ENCODE data around the gene RHOD. TPM values are rescaled to one million over a fixed set of nuclear protein-coding genes. Genes with fewer than 3 reads are reported as not detected.

The RHOD gene
- total and polyA plus RNA-seq, 7 donors, result 9.7 to 56.5 (median 20.9) TPM

- DNase-seq, result no peak
- H3K9me3 ChIP-seq, result no peaks in the 10 kb centered on the region
- ATAC-seq, result no peak
- H3K4me3 ChIP-seq, result no peak overlapping the region
- no peaks in the 10 kb centered on the region for H3K4me1 ChIP-seq
- H3K27me3 ChIP-seq (ENCODE audit: insufficient read depth in 3 of 3, low read length in 2 of 3), result no peaks in the 10 kb centered on the region
- H3K36me3 ChIP-seq (ENCODE audit: insufficient read depth in 1 of 2, low read depth in 1 of 2), result no peaks in the 10 kb centered on the region
- H3K27ac ChIP-seq, result no peak overlapping the region
- WGBS, 3 donors, result 78 to 83% (median 80%) methylated on average over 6 of the region's 6 CpGs
- intact Hi-C loops (cut with DNase I), result no loop called here
- no peak for TF ChIP-seq CTCF (IDR thresholded peaks at IDR 0.05)
Observed at GRCh38 chr11:67034350-67034749, 22.3 kb upstream of the RHOD start.

GRCh38 chr11:67040147-67040546, 16.5 kb upstream of the RHOD start:
- intact Hi-C loops (cut with DNase I), result no loop called here
- Histone ChIP-seq H3K27me3 (ENCODE audit: insufficient read depth in 3 of 3, low read length in 2 of 3) (peaks cover 0 to 4% (median 0%) of the 10 kb centered on the region in 3 donors), H3K4me3 (no peak overlapping the region), H3K36me3 (ENCODE audit: insufficient read depth in 1 of 2, low read depth in 1 of 2) (no peaks in the 10 kb centered on the region), H3K9me3 (no peaks in the 10 kb centered on the region), H3K27ac (no peak overlapping the region), H3K4me1 (no peaks in the 10 kb centered on the region)
- no peak for DNase-seq
- WGBS, 3 donors, result 75 to 79% (median 76%) methylated on average over 12 of the region's 12 CpGs
- no peak for ATAC-seq
- TF ChIP-seq CTCF (IDR thresholded peaks at IDR 0.05), result no peak

- TF ChIP-seq CTCF (IDR thresholded peaks at IDR 0.05), result no peak
- Histone ChIP-seq H3K36me3 (ENCODE audit: insufficient read depth in 1 of 2, low read depth in 1 of 2) (no peaks in the 10 kb centered on the region), H3K9me3 (no peaks in the 10 kb centered on the region), H3K27me3 (ENCODE audit: insufficient read depth in 3 of 3, low read length in 2 of 3) (peaks cover 0 to 4% (median 0%) of the 10 kb centered on the region in 3 donors), H3K4me1 (no peaks in the 10 kb centered on the region), H3K4me3 (no peak overlapping the region), H3K27ac (no peak overlapping the region)
- WGBS, 3 donors, result 61 to 69% (median 69%) methylated on average over 3 of the region's 3 CpGs
- intact Hi-C loops (cut with DNase I), result no loop called here
- DNase-seq, result no peak
- ATAC-seq, result no peak
Observed at GRCh38 chr11:67041602-67042001, 15.0 kb upstream of the RHOD start.

GRCh38 chr11:67043572-67044349, 12.9 kb upstream of the RHOD start:
- no peaks in the 10 kb centered on the region for H3K36me3 ChIP-seq (ENCODE audit: insufficient read depth in 1 of 2, low read depth in 1 of 2)
- WGBS, 3 donors, result 83 to 86% (median 85%) methylated on average over 18 of the region's 18 CpGs
- H3K9me3 ChIP-seq, result no peaks in the 10 kb centered on the region
- DNase-seq, result no peak
- no peak for ATAC-seq
- no peak overlapping the region for H3K27ac ChIP-seq
- H3K4me1 ChIP-seq, result no peaks in the 10 kb centered on the region
- intact Hi-C loops (cut with DNase I), result no loop called here
- peaks cover 0 to 4% (median 0%) of the 10 kb centered on the region in 3 donors for H3K27me3 ChIP-seq (ENCODE audit: insufficient read depth in 3 of 3, low read length in 2 of 3)
- no peak overlapping the region for H3K4me3 ChIP-seq
- no peak for TF ChIP-seq CTCF (IDR thresholded peaks at IDR 0.05)

- no peaks in the 10 kb centered on the region for H3K36me3 ChIP-seq (ENCODE audit: insufficient read depth in 1 of 2, low read depth in 1 of 2)
- no peaks in the 10 kb centered on the region for H3K4me1 ChIP-seq
- DNase-seq, result no peak
- no peak for TF ChIP-seq CTCF (IDR thresholded peaks at IDR 0.05)
- intact Hi-C loops (cut with DNase I), result no loop called here
- peaks cover 0 to 4% (median 0%) of the 10 kb centered on the region in 3 donors for H3K27me3 ChIP-seq (ENCODE audit: insufficient read depth in 3 of 3, low read length in 2 of 3)
- no peak for ATAC-seq
- no peak overlapping the region for H3K27ac ChIP-seq
- WGBS, 3 donors, result 34 to 59% (median 45%) methylated on average over 13 to 14 of the region's 14 CpGs
- no peaks in the 10 kb centered on the region for H3K9me3 ChIP-seq
- H3K4me3 ChIP-seq, result no peak overlapping the region
Observed at GRCh38 chr11:67044496-67044895, 12.2 kb upstream of the RHOD start.

Measured in psoas muscle (tissue), 8 donors.